SU-DHL-6 (cell line): Measurements from ENCODE around the gene IFNE.

Experiments
- H2AFZ ChIP-seq: fragments of 200-600 bp; sonication (generic); 2 replicates; pipeline ENCODE4 v1.6.1; 2014; ENCODE audit warnings: low read depth, mild to moderate bottlenecking, moderate library complexity, mixed read lengths, antibody characterized with exemption, low read length; ENCODE audit not compliant: severe bottlenecking
- H3F3A ChIP-seq: fragments of 200-600 bp; shearing (Covaris generic); 2 replicates; pipeline ENCODE4 v1.6.0; 2016; ENCODE audit warnings: antibody characterized with exemption, mild to moderate bottlenecking; ENCODE audit not compliant: insufficient read depth
- H3K27ac ChIP-seq: fragments of 200-600 bp; sonication (generic); 2 replicates; pipeline ENCODE4 v1.5.1; 2016; ENCODE audit warnings: low read depth, mild to moderate bottlenecking, low read length, moderate library complexity, mixed read lengths
- H3K27me3 ChIP-seq: fragments of 200-600 bp; sonication (generic), shearing (Covaris generic); 2 replicates; pipeline ENCODE4 v1.6.0; 2014; ENCODE audit warnings: mild to moderate bottlenecking, low read length
- H3K36me3 ChIP-seq: fragments of 200-600 bp; sonication (generic); 2 replicates; pipeline ENCODE4 v1.6.1; 2014; ENCODE audit warnings: mild to moderate bottlenecking, low read length, mixed read lengths
- H3K4me2 ChIP-seq: fragments of 300-600, 200-600 bp; shearing (Covaris generic), sonication (generic); 2 replicates; pipeline ENCODE4 v1.6.0; 2014; ENCODE audit warnings: low read length, low read depth, mild to moderate bottlenecking; ENCODE audit not compliant: poor library complexity, severe bottlenecking
- H3K4me3 ChIP-seq: fragments of 200-600 bp; sonication (generic); 2 replicates; pipeline ENCODE4 v1.5.1; 2014; ENCODE audit warnings: antibody characterized with exemption, low read length, mild to moderate bottlenecking, mixed read lengths; ENCODE audit not compliant: insufficient read depth, poor library complexity, severe bottlenecking
- H3K79me2 ChIP-seq: fragments of 200-600 bp; sonication (generic); 2 replicates; pipeline ENCODE4 v1.6.1; 2014; ENCODE audit warnings: mild to moderate bottlenecking, low read length, moderate library complexity; ENCODE audit not compliant: insufficient read depth
- H3K9ac ChIP-seq: fragments of 200-600 bp; sonication (generic); 2 replicates; pipeline ENCODE4 v1.7.0; 2014; ENCODE audit warnings: mild to moderate bottlenecking, low read length
- H3K9me2 ChIP-seq: fragments of 200-600 bp; sonication (generic); replicated peaks from 2 replicates; pipeline ENCODE4 v1.6.1; 2014; ENCODE audit warnings: low read length; ENCODE audit not compliant: insufficient read depth
- H3K9me3 ChIP-seq: fragments of 200-600 bp; sonication (generic); 2 replicates; pipeline ENCODE4 v1.6.1; 2014; ENCODE audit warnings: low read length, mixed read lengths; ENCODE audit not compliant: insufficient read depth
- H4K20me1 ChIP-seq: fragments of 200-600 bp; sonication (generic); 2 replicates; pipeline ENCODE4 v1.6.1; 2014; ENCODE audit warnings: low read depth, mild to moderate bottlenecking, antibody characterized with exemption, low read length, moderate library complexity, mixed read lengths
- EZH2phosphoT487 ChIP-seq: fragments of 200-600 bp; sonication (generic), shearing (Covaris generic); conservative IDR thresholded peaks from 2 replicates; pipeline ENCODE4 v1.6.1; 2018; ENCODE audit warnings: mild to moderate bottlenecking, antibody characterized with exemption, low read length, moderate library complexity, mixed read lengths
- TF ChIP-seq, protein P1 (sequence below): fragments of 200-600 bp; sonication (generic); IDR thresholded peaks from one replicate; pipeline ENCODE4 v1.5.1; 2017; ENCODE audit warnings: antibody characterized with exemption, mild to moderate bottlenecking, low read length, moderate library complexity; ENCODE audit not compliant: insufficient read depth, poor library complexity, severe bottlenecking

IFNE gene

DNA sequence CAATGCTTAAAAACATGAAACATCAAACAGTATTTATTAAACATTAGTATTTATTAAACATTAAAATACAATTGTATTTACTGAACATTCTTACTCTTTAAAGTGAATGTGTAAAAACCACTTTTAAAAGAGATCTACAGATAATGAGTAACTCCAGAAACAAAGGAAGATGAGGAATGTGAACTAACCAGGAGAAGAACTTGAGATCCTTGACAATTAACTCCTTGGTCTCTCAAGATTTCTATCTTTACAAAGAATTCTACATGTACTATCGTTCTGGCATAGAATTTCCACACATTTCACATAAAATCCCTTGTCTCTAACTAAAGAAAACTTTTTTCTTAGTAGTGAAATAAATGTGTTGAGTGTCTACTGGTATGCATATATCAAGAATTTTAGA lies 28.7 kb upstream of the IFNE start:
- H2AFZ ChIP-seq = no peak overlapping the region
- H3F3A ChIP-seq = no peaks in the 10 kb centered on the region
- no peak overlapping the region for H3K27ac ChIP-seq
- 0 out of 2 replicates have a peak, but pooled peaks cover 4% of the 10 kb centered on the region for H4K20me1 ChIP-seq
- no peak overlapping the region for H3K9ac ChIP-seq
- no peaks in the 10 kb centered on the region for H3K27me3 ChIP-seq
- H3K36me3 ChIP-seq = no peaks in the 10 kb centered on the region
- H3K9me3 ChIP-seq = no peaks in the 10 kb centered on the region
- no peak overlapping the region for H3K4me2 ChIP-seq
- no peaks in the 10 kb centered on the region for H3K9me2 ChIP-seq
- H3K79me2 ChIP-seq = no peaks in the 10 kb centered on the region
- no peak overlapping the region for H3K4me3 ChIP-seq
- TF ChIP-seq, protein P1, sequence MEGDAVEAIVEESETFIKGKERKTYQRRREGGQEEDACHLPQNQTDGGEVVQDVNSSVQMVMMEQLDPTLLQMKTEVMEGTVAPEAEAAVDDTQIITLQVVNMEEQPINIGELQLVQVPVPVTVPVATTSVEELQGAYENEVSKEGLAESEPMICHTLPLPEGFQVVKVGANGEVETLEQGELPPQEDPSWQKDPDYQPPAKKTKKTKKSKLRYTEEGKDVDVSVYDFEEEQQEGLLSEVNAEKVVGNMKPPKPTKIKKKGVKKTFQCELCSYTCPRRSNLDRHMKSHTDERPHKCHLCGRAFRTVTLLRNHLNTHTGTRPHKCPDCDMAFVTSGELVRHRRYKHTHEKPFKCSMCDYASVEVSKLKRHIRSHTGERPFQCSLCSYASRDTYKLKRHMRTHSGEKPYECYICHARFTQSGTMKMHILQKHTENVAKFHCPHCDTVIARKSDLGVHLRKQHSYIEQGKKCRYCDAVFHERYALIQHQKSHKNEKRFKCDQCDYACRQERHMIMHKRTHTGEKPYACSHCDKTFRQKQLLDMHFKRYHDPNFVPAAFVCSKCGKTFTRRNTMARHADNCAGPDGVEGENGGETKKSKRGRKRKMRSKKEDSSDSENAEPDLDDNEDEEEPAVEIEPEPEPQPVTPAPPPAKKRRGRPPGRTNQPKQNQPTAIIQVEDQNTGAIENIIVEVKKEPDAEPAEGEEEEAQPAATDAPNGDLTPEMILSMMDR = no peak
- no peak for TF ChIP-seq EZH2phosphoT487

GRCh38 chr9:21507483-21507790 lies 25.3 kb upstream of the IFNE start:
- no peak overlapping the region for H2AFZ ChIP-seq
- 0 out of 2 replicates have a peak, but pooled peaks cover 4% of the 10 kb centered on the region for H4K20me1 ChIP-seq
- no peak overlapping the region for H3K4me2 ChIP-seq
- H3K27me3 ChIP-seq = no peaks in the 10 kb centered on the region
- no peaks in the 10 kb centered on the region for H3K36me3 ChIP-seq
- no peaks in the 10 kb centered on the region for H3K79me2 ChIP-seq
- H3F3A ChIP-seq = no peaks in the 10 kb centered on the region
- no peak overlapping the region for H3K27ac ChIP-seq
- TF ChIP-seq EZH2phosphoT487 = no peak
- TF ChIP-seq, protein P1 = no peak
- H3K9me3 ChIP-seq = no peaks in the 10 kb centered on the region
- no peak overlapping the region for H3K4me3 ChIP-seq
- H3K9me2 ChIP-seq = no peaks in the 10 kb centered on the region
- H3K9ac ChIP-seq = no peak overlapping the region

DNA sequence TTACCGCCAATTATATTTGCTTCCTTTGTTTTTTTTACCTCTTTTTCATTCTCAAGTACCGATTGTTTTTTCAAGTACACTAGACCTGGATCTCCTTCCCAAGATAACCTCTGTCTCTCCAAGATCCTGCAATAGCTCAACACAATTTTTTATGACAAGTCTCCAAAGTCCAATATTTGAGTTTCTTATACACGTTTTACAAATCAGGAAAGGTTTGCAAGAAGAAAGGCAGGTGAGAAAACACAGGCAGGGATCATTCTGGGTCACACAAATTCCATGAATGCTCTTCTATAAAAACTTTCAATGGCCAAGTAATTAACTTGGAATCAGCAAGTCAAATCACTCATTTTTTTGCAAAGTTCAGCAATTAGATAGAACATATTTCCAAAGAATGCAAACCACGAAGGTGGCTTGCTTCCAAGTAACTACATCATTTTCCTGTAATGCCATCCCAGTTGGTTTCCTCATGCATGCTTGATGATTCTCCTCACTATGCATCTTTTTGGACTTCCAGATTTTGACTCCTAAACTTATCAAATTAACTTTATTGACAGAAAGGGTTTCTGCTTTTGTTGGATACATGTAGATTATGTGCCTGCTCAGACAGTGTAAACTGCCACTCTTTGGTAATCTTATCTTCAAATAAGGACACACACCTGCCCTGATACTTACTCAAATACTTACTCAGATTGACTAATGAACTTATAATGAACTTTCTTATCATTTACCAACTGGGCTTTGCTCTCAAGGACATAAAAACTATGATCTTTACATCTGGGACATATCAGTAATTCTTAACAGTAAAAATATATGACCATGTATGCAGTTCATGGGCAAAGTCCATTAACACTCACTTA lies 24.7 kb upstream of the IFNE start:
- H3K9me2 ChIP-seq = no peaks in the 10 kb centered on the region
- H3K36me3 ChIP-seq = no peaks in the 10 kb centered on the region
- H3K27ac ChIP-seq = no peak overlapping the region
- no peaks in the 10 kb centered on the region for H3K79me2 ChIP-seq
- no peaks in the 10 kb centered on the region for H3F3A ChIP-seq
- H3K4me2 ChIP-seq = no peak overlapping the region
- H3K9me3 ChIP-seq = no peaks in the 10 kb centered on the region
- H3K4me3 ChIP-seq = no peak overlapping the region
- no peak overlapping the region for H3K9ac ChIP-seq
- 0 out of 2 replicates have a peak, but pooled peaks cover 4% of the 10 kb centered on the region for H4K20me1 ChIP-seq
- TF ChIP-seq, protein P1 = no peak
- no peak for TF ChIP-seq EZH2phosphoT487
- H3K27me3 ChIP-seq = no peaks in the 10 kb centered on the region
- no peak overlapping the region for H2AFZ ChIP-seq
